GM18858 (cell line): ENCODE measurements around the gene SERINC3.
A peak's percentile ranks its signal among the peaks of the same experiment; 100 is the strongest.
"Not testable (repeated sequence)": the region's sequence is repeated elsewhere in the genome, so short reads cannot be mapped to it uniquely, and the experiment has no call there.

Experiments
- ATAC-seq: cut with Tn5 transposase; IDR thresholded peaks from one replicate; pipeline ENCODE4 v1.9.1; 2021; ENCODE audit not compliant: unreplicated experiment

SERINC3 gene

DNA sequence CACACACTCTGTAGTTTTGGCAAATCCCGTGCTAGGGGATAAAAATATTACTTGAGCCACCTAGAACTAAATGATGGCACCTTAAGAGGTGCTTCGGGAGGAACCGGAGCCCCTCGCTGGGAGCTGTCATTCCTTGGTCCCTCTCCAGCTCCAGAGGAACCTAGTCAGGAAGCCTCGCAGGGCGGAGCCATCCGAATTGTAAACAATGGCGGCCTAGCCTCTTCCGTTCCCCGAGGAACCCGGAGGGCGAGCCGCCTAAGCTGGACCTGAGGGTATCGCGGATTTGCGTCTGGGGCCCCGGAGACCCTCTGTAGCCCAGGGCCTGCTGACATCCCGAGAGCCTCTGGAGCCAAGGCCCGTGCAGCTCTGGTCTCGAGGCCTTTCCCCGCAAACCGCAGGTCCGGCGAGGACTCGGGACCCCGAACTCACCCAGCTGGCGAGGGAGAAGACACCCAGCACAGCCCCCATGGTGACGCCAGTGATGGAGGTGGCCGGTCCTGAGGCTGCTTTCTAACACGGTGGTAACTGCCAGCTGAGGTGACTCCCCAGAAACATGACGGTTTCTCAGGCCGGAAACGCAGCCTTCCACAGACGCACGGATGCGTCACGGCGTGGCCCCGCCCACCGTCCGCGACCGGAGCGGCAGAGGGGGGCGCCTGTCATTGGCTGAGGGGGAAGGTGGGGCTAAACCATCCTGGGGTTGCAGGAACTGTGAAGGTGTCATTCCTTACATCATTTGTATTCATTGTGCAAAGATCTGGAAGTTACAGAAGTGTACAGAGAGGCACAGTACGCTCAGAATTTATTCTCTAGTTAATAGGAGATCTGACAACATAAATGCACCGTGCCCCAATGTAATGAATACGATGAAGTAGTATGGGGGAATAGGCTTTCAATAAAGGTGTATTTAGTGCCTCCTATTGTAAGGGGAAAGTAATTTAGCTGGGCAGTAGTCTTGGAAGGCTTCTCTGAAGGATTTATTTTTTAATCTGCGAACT, at the start of gene SERINC3:
Gene SERINC3 (minus strand): TSS at position 587 of the 998 bp plus-strand sequence. CDS start 119 bp downstream, at position 468.
- peak; percentile 76 for ATAC-seq

DNA sequence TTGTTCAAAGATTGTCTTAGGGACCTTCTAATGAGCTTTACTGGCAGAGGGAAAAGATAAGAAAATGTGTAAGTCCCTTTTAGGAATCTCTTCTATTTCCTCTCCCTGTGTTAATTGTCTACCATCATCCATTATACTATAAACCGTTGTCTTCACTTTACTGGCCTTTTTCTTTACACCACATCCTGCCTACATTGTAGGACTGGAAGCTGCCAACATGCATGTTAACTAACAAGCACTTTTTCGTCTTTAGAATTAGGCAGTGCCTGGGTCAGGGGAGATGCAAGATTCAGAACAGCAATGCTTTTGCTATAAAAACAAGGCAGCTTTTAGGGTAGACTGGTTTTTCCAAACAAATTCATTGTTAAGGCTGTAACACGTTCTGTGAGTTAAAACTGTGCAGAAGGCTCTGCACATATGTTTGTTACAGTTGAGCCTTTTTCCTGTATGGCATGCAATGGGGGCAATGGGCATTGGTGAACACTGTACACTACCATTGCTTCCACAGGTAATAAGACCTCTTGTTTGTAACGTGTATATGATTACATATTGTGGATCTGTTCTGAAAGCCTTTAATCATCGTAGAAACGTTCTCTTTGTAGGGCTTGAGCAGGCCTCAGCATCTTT, 49.6 kb upstream of the SERINC3 start:
- no peak for ATAC-seq

GRCh38 chr20:44570367-44570766, 48.5 kb upstream of the SERINC3 start:
- no peak for ATAC-seq

- ATAC-seq, result no peak
Observed at GRCh38 chr20:44566811-44567210, 44.9 kb upstream of the SERINC3 start.

DNA sequence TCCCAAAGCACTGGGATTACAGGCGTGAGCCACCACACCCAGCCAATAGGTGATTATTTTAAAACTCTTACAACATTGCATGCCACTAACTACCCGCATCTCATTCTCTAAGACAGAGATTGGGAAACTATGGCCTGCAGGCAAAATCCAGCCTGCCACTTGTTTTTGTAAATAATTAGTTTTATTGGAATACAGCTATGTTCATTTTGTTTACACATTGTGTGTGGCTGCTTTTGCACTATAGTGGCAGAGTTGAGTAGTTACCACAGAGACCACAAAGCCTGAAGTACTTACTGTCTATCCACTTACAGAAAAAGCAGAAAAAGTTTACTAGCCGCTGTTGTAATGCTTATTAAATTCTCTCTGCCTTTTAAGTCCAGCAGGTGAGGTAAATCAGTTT, 44.1 kb upstream of the SERINC3 start:
- ATAC-seq, result no peak

- no peak for ATAC-seq
Observed at GRCh38 chr20:44561876-44562275, 40.0 kb upstream of the SERINC3 start.

DNA sequence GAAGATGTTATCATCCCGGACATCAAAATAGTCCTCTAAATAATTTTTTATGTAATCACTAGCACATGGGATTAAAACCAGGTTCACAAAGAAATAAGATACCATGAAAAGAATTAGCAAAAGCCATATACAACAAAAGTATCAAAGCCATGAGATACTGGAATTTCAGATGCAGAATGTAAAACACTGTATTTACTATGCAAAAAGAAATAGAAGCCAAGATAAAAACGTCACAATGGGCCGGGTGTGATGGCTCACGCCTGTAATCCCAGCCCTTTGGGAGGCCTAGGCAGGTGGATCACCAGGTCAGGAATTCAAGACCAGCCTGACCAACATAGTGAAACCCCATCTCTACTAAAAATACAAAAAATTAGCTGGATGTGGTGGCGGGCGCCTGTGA, 38.9 kb upstream of the SERINC3 start:
- ATAC-seq, result not testable (repeated sequence)

GRCh38 chr20:44560229-44560628, 38.4 kb upstream of the SERINC3 start:
- no peak for ATAC-seq

DNA sequence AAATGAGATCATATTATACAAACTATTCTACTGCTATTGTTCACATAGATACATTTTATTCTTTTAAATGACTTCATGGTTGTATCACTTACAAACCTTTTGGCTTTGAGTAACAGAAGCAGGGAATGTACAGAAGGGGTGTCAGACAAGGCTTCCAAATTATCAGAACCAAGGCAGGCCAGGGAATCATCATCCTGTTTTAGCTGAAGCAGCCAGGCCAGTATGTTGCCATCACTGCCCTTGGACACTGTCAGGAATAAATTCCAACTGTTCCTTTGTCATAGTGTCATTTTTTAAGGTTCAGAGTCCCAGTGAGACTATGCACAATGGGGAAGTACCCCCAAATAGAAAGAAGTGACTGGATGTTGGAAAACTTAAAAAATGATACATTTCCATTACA, 37.4 kb upstream of the SERINC3 start:
- ATAC-seq, result no peak

DNA sequence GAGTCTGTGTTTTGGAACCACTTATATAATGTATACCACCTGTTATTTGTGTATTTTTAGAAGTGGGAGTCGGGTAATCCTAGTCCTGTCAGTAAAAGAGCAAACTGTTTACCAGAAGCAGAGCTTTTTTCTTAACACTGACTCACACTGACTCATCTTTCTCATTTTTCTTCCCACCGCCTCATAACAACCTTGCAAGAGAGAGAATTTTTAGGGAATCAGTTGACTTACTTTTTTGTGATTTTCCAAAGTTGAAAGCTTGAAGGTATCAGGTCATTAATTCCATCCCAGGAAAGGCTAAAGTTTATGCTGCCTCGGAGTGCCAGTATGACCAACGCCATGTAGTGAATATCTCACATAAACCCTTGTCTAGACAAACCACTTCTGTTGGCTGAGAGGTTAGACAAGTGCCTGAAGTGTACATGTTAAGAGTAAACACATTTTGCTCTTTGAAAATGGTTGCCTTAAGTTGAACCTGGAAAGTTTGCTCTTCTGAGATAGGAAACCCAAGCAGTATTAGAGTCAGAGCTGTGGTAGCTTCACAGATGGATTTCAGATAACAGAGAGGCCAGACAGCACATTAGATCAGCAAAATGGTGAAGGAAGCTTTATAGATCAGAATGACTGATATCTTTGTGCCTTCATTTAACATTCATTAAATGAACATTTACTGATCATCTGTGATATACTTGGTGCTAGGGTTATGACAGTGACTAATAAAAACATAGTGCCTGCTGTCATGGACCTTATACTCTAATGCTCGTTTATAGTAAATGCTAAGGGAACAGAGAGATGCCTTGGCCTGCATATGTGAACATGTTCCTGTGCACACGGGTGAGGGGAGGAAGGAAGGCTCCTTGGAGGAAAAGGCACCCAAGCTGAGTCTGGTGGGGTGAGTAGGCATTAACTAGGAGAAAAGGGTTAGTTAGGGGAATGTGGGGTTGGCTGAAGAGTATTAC, 31.4 kb upstream of the SERINC3 start:
- ATAC-seq, result no peak

GRCh38 chr20:44552568-44552949, 30.7 kb upstream of the SERINC3 start:
- no peak for ATAC-seq

- no peak for ATAC-seq
Observed at GRCh38 chr20:44552050-44552449, 30.2 kb upstream of the SERINC3 start.

DNA sequence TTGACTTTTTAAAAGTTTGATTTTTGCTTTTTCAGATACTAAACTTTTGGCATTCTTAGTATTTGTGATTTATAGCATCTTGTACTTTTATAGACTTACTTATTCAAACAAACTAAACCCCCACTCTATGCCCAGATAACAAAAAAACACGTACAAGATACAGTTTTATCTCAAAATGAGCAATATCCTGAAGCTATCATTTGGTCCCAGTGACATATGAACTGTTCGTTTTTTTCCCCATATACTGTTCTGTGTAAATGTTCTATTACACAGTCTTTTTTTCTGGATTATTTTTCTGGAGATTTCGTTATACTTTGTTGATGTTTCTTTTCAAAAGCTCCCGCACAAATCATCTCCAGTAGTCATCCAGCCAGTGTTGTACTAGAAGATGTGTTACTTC, 27.3 kb upstream of the SERINC3 start:
- ATAC-seq, result no peak

- no peak for ATAC-seq
Observed at GRCh38 chr20:44547419-44547818, 25.5 kb upstream of the SERINC3 start.

- no peak for ATAC-seq
Observed at GRCh38 chr20:44544263-44544662, 22.4 kb upstream of the SERINC3 start.

DNA sequence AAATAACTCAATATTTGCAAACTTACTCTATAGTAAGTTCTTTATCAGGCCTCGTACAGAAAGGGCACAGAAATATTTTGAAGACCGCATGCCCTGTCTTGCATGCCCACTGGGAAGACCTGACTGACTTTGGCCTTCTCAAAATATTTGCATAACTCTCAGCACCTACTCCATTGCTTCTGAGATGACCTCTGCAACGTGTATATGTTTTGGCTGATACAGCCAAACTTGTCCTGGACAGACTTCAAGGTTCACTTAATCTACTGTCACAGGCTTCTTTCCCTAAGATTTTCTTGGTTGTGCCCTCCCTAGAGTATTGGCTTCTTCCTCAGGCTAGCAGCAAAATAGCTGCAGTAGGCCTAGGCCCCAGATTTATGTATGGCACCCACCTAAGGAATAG, 21.5 kb upstream of the SERINC3 start:
- ATAC-seq, result no peak

GRCh38 chr20:44542890-44543289, 21.0 kb upstream of the SERINC3 start:
- ATAC-seq, result no peak

- ATAC-seq, result no peak
Observed at GRCh38 chr20:44541992-44542391, 20.1 kb upstream of the SERINC3 start.

GRCh38 chr20:44540834-44541233, 19.0 kb upstream of the SERINC3 start:
- no peak for ATAC-seq

DNA sequence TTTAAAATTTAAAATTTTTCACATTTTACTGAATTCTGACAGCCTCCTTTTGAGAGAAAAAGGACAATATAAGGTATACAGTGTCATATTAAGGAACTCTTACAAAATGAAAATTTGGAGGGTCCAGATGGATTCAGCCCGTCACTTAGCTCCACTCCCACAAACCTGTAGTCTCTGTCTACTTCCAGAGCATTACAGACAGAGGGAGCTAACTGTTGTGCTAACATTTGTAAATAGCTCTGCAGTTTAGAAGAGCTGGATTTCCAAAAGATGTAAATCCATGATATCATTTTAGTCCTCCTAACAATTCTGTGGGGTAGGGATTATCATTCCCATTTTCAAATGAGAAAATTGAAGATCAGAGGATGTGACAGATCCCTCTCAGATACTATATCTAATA, 16.1 kb upstream of the SERINC3 start:
- no peak for ATAC-seq

DNA sequence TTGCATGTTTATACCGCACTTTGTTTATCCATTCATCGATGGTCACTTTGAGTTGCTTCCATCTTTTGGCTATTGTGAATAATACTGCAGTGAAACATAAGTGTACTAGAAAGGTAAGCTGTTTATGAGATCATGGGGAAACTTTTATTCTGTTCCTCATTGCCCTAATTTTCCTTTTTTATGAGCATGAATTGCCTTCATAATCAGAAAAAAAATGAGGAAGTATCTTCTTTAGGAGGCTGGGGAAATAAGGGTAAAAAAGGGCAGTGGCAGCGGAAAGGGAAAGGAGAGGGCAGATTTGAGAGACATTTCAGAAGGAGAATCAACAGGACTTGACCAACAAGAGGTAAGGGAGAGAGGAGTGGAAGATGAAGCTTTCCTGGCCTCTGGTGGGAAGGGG, 14.3 kb upstream of the SERINC3 start:
- ATAC-seq, result no peak
